C4-2B (cell line): ENCODE results near the gene WFDC10B.
"Not testable (repeated sequence)": the region's sequence is repeated elsewhere in the genome, so short reads cannot be mapped to it uniquely, and the experiment has no call there.

Experiments used
- ZFX ChIP-seq: fragments of 450-650 bp; IDR thresholded peaks from 2 replicates; pipeline ENCODE4 v1.6.1; 2017
- TF ChIP-seq, protein P1 (sequence below): fragments of 450-650 bp; conservative IDR thresholded peaks from 2 replicates; pipeline ENCODE4 v1.5.1; 2017; ENCODE audit warnings: mild to moderate bottlenecking

DNA sequence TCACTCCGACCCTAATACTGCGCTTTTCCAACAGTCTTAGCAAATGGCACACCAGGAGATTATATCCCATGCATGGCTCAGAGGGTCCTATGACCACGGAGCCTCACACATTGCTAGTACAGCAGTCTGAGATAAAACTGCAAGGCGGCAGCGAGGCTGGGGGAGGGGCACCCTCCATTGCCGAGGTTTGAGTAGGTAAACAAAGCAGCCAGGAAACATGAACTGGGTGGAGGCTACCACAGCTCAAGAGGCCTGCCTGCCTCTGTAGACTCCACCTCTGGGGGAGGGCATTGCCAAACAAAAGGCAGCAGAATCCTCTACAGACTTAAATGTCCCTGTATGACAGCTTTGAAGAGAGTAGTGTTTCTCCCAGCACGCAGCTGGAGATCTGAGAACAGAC lies 53.1 kb downstream of the WFDC10B start:
- TF ChIP-seq, protein P1, sequence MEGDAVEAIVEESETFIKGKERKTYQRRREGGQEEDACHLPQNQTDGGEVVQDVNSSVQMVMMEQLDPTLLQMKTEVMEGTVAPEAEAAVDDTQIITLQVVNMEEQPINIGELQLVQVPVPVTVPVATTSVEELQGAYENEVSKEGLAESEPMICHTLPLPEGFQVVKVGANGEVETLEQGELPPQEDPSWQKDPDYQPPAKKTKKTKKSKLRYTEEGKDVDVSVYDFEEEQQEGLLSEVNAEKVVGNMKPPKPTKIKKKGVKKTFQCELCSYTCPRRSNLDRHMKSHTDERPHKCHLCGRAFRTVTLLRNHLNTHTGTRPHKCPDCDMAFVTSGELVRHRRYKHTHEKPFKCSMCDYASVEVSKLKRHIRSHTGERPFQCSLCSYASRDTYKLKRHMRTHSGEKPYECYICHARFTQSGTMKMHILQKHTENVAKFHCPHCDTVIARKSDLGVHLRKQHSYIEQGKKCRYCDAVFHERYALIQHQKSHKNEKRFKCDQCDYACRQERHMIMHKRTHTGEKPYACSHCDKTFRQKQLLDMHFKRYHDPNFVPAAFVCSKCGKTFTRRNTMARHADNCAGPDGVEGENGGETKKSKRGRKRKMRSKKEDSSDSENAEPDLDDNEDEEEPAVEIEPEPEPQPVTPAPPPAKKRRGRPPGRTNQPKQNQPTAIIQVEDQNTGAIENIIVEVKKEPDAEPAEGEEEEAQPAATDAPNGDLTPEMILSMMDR = not testable (repeated sequence)
- TF ChIP-seq ZFX = not testable (repeated sequence)
